ENCODE measurements around the gene MINDY4. TPM values are rescaled to one million over a fixed set of nuclear protein-coding genes. Genes with fewer than 3 reads are reported as not detected.

MINDY4 gene
- total RNA-seq, result 2.6 and 4.0 TPM in 2 replicates

DNA sequence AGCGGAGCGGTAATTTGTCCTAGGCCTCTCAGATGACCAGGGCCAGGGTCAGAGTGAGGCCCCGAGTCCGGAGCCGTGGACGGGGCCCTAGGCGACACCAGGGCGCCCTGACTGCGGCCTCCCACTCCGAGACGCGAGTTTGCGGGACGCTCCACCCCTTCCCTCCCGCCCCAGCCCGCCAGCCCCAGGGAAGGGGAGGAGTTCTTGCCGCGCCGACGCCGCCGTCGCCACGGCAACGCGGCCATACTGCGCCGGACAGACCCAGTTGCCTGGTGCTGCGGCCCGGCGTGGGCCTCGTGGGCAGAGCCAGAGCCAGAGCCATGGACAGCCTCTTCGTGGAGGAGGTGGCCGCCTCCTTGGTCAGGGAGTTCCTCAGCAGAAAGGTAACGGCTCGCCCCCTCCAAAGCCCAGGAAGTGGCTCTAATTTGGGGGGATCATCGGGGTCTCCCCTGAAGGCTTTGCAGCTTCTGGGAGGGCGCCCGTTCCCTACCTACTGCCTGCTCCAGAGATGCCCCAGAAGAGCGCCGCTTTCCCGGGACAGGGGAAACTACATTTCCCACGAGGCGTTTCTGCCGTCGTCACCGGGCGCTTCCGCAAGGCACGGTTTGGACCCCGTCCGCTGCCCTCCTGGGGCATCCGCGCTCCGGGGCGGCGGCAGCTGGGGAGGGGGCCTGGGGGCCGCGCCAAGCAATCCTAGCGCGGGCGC, at the start of gene MINDY4:
MINDY4 (plus strand) TSS at position 244 of the 706 bp plus-strand sequence; CDS start at position 321, 77 bp downstream.

DNA sequence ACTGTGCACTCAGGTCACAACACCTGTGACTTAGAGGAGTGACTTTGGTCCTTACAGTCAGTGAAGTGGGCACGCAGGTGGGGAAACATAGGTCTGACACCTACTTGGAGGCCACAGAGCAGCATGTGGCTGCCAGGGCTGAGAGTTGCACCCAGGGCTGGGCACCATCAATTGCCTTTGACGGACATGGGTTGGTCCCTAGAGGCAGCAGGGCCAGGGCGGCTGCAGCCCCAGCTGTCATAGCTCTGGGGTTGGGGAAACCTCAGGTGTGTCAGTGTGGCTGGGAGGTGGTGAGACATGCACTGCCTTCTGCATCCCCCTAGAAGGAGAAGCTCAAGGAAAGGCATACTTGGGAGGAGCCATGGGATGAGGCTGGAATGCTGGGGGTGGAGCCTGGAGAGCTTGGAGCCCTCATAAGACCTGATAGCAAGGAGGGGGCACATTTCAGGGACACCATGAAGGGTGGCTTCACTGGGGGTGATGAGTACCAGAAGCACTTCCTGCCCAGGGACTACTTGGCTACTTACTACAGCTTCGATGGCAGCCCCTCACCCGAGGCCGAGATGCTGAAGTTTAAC, 19.4 kb upstream of the MINDY4 start, which contains the start of gene INMT:
INMT (plus strand) TSS at position 440 of the 578 bp plus-strand sequence; CDS start at position 456, 16 bp downstream.

DNA sequence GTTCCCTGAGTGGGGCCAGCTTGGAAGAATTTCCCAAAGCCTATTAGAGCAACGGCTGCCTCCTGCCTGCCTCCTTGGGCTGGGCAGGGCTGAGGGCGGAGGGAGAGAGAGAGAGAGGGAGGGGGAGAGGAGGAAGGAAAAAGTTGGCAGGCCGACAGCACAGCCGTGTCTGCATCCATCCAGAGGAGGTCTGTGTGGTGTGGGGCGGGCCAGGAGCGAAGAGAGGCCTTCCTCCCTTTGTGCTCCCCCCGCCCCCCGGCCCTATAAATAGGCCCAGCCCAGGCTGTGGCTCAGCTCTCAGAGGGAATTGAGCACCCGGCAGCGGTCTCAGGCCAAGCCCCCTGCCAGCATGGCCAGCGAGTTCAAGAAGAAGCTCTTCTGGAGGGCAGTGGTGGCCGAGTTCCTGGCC, 140.3 kb downstream of the MINDY4 start, which contains the start of gene AQP1:
AQP1 (plus strand) TSS at position 293 of the 409 bp plus-strand sequence; CDS start at position 350, 57 bp downstream.

Other genes starting within 250 kb of the MINDY4 start
- 127 and 194 TPM in 2 replicates for gene GARS1, start 176.5 kb upstream of the MINDY4 start, total RNA-seq
- gene CRHR2, start 89.0 kb upstream of the MINDY4 start, total RNA-seq, result not detected in 2 replicates
- gene INMT, start 19.3 kb upstream of the MINDY4 start, total RNA-seq, result 0.28 TPM in 1 of 2 replicates, not detected in the other
- gene AQP1, start 140.4 kb downstream of the MINDY4 start, total RNA-seq, result 14.2 TPM in 2 replicates
- 0.27 TPM in 1 of 2 replicates, not detected in the other for gene GHRHR, start 192.5 kb downstream of the MINDY4 start, total RNA-seq

Data from endothelial cell of coronary artery (primary cell).